Tibial nerve (tissue), 4 donors: ENCODE measurements around the gene CNKSR2.

Source experiments
- EP300 ChIP-seq, 2 donors: sonication (generic); formaldehyde crosslinking; IDR thresholded peaks; one replicate each; pipeline ENCODE4 v1.6.1; 2017; ENCODE audit warnings: antibody characterized with exemption in 2 of 2, mild to moderate bottlenecking in 1 of 2
- POLR2A ChIP-seq, 2 donors: fragments of 450-650 bp; IDR thresholded peaks; one replicate each; pipeline ENCODE4 v1.6.1; 2017; ENCODE audit warnings: antibody characterized with exemption in 2 of 2, mild to moderate bottlenecking in 2 of 2, moderate library complexity in 2 of 2
- TF ChIP-seq, protein P1 (sequence below), 5 experiments: fragments of 200-600 bp in 3 of 5; fragments of 450-650 bp in 2 of 5; sonication (generic) in 3 of 5; IDR thresholded peaks; one replicate each; pipeline ENCODE4 v1.5.1; 2016 to 2019; ENCODE audit warnings: antibody characterized with exemption in 5 of 5, mild to moderate bottlenecking in 3 of 5, moderate library complexity in 2 of 5

DNA sequence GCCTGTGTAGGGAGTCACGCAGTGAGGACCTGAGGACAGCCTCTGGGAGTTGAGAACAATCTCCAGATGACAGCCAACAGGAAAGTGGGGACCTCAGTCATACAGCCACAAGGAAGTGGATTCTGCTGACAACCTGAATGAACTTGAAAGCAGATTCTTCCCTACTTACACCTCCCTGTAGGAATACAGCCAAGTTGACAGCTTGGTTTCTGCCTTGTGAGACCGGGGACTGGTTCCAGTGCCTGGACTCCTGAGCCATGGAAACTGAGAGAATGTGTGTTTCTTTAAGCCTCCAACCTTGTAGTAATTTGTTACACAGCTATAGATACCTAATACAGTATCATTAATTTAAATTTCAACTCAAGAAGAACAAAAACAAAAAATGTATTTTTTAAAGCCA is 107.5 kb downstream of the CNKSR2 start:
- TF ChIP-seq, protein P1, sequence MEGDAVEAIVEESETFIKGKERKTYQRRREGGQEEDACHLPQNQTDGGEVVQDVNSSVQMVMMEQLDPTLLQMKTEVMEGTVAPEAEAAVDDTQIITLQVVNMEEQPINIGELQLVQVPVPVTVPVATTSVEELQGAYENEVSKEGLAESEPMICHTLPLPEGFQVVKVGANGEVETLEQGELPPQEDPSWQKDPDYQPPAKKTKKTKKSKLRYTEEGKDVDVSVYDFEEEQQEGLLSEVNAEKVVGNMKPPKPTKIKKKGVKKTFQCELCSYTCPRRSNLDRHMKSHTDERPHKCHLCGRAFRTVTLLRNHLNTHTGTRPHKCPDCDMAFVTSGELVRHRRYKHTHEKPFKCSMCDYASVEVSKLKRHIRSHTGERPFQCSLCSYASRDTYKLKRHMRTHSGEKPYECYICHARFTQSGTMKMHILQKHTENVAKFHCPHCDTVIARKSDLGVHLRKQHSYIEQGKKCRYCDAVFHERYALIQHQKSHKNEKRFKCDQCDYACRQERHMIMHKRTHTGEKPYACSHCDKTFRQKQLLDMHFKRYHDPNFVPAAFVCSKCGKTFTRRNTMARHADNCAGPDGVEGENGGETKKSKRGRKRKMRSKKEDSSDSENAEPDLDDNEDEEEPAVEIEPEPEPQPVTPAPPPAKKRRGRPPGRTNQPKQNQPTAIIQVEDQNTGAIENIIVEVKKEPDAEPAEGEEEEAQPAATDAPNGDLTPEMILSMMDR (IDR thresholded peaks at IDR 0.05) = no peak
- TF ChIP-seq POLR2A (IDR thresholded peaks at IDR 0.05) (no peak), EP300 (IDR thresholded peaks at IDR 0.05) (no peak)
